Lower lobe of right lung (tissue), 2 donors: ENCODE data around the gene LDB2. TPM values are rescaled to one million over a fixed set of nuclear protein-coding genes. Genes with fewer than 3 reads are reported as not detected.

Source experiments
- ATAC-seq, 2 donors: fragments of 200-7000 bp; cut with Tn5 transposase; one replicate each; pipeline ENCODE4 v1.9.1; 2020 to 2022; ENCODE audit warnings: mild to moderate bottlenecking in 2 of 2, moderate library complexity in 2 of 2
- DNase-seq: peaks from one replicate; pipeline ENCODE4 v3.0.0-alpha.2; 2020
- H3K27ac ChIP-seq: fragments of 200-600 bp; one replicate; pipeline ENCODE4 v1.8.0; 2022
- H3K27me3 ChIP-seq: fragments of 200-600 bp; one replicate; pipeline ENCODE4 v1.8.0; 2022; ENCODE audit warnings: low read depth
- H3K36me3 ChIP-seq: fragments of 200-600 bp; one replicate; pipeline ENCODE4 v1.8.0; 2022; ENCODE audit warnings: mild to moderate bottlenecking
- H3K4me1 ChIP-seq: fragments of 200-600 bp; one replicate; pipeline ENCODE4 v1.8.0; 2022
- H3K4me3 ChIP-seq: fragments of 200-600 bp; one replicate; pipeline ENCODE4 v1.8.0; 2022; ENCODE audit warnings: mild to moderate bottlenecking
- H3K9me3 ChIP-seq: fragments of 200-600 bp; one replicate; pipeline ENCODE4 v1.8.0; 2022
- intact Hi-C: fragments of 100-400 bp; cut with DNase I; formaldehyde crosslinking; loops from one replicate; pipeline ENCODE4 v1.11.0; 2022
- total RNA-seq: library from RNA; stranded (reverse); fragmentation: NEBNext Ultra II Directional; extraction: Animal tissue kit (Norgen Biotek cat#: 25700); gene quantifications from one replicate; pipeline ENCODE4 v1.2.1, GENCODE V29; 2021
- TF ChIP-seq, protein P1 (sequence below): fragments of 200-600 bp; IDR thresholded peaks from one replicate; pipeline ENCODE4 v1.8.0; 2022; ENCODE audit warnings: antibody characterized with exemption, mild to moderate bottlenecking
- donor health status: DM: no; HTN: yes; CAD: no; lungs with severe emphysema.

The LDB2 gene
- total RNA-seq, 1 donor from 2014 or later = 113 TPM

DNA sequence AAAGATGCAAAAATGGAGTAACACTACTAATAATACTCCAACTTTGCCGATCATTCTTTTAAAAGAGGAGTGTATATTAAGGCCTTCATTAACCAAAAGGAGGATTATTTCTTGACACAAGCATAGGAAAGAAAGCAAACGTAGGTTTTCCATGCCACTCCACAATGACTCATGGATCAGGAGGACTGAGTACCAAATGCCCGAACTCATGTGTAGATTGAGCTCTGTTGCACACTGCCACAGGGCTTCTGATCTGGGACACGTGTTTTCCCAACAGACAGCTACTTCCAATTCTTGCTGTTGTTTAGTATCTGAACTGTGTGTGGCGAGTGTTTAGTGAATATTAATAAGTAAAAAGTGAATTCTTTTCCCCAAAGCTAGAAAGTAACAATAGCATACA, 131.2 kb downstream of the LDB2 start:
- Histone ChIP-seq H3K4me3 (no peak overlapping the region), H3K27ac (no peak overlapping the region)
- no peak for ATAC-seq

DNA sequence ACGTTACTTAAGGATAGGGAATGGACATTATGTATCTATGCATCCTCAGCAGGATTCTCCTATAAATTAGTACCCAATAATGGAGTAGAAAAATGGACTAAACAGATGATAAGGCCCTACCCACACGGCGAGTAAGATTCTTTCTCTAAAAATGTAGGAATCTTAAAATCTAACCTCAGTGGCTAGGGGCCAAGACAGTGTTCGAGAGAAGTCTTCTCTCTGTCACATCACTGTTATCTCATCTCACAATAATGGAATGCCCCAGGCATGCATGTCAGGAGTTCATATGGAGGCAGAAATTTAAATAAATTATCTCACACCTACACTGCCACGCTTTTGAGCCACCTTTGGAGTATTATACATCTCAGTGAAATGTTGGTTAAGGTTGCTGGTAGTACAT, 132.9 kb downstream of the LDB2 start:
- no peaks in the 10 kb centered on the region for H3K27me3 ChIP-seq
- H3K27ac ChIP-seq = no peak overlapping the region
- intact Hi-C loops = no loop called here
- H3K9me3 ChIP-seq = no peaks in the 10 kb centered on the region
- TF ChIP-seq, protein P1, sequence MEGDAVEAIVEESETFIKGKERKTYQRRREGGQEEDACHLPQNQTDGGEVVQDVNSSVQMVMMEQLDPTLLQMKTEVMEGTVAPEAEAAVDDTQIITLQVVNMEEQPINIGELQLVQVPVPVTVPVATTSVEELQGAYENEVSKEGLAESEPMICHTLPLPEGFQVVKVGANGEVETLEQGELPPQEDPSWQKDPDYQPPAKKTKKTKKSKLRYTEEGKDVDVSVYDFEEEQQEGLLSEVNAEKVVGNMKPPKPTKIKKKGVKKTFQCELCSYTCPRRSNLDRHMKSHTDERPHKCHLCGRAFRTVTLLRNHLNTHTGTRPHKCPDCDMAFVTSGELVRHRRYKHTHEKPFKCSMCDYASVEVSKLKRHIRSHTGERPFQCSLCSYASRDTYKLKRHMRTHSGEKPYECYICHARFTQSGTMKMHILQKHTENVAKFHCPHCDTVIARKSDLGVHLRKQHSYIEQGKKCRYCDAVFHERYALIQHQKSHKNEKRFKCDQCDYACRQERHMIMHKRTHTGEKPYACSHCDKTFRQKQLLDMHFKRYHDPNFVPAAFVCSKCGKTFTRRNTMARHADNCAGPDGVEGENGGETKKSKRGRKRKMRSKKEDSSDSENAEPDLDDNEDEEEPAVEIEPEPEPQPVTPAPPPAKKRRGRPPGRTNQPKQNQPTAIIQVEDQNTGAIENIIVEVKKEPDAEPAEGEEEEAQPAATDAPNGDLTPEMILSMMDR = no peak
- ATAC-seq = no peak
- H3K4me3 ChIP-seq = no peak overlapping the region
- H3K4me1 ChIP-seq = no peaks in the 10 kb centered on the region
- no peaks in the 10 kb centered on the region for H3K36me3 ChIP-seq
- DNase-seq = no peak

More for the DNA sequence above, 131.2 kb downstream of the LDB2 start:
- no peaks in the 10 kb centered on the region for H3K27me3 ChIP-seq
- no peaks in the 10 kb centered on the region for H3K36me3 ChIP-seq
- DNase-seq = no peak
- TF ChIP-seq, protein P1 = no peak
- no peaks in the 10 kb centered on the region for H3K9me3 ChIP-seq
- intact Hi-C loops = no loop called here
- no peaks in the 10 kb centered on the region for H3K4me1 ChIP-seq

- DNase-seq (no peak), ATAC-seq (no peak)
- H3K27me3 ChIP-seq = no peaks in the 10 kb centered on the region
- H3K27ac ChIP-seq = no peak overlapping the region
- no peak overlapping the region for H3K4me3 ChIP-seq
- TF ChIP-seq, protein P1 = peak; percentile 24
- H3K9me3 ChIP-seq = no peaks in the 10 kb centered on the region
- H3K4me1 ChIP-seq = no peaks in the 10 kb centered on the region
- H3K36me3 ChIP-seq = no peaks in the 10 kb centered on the region
- intact Hi-C loops = no loop called here
Observed at GRCh38 chr4:16764622-16765021, 133.8 kb downstream of the LDB2 start.

DNA sequence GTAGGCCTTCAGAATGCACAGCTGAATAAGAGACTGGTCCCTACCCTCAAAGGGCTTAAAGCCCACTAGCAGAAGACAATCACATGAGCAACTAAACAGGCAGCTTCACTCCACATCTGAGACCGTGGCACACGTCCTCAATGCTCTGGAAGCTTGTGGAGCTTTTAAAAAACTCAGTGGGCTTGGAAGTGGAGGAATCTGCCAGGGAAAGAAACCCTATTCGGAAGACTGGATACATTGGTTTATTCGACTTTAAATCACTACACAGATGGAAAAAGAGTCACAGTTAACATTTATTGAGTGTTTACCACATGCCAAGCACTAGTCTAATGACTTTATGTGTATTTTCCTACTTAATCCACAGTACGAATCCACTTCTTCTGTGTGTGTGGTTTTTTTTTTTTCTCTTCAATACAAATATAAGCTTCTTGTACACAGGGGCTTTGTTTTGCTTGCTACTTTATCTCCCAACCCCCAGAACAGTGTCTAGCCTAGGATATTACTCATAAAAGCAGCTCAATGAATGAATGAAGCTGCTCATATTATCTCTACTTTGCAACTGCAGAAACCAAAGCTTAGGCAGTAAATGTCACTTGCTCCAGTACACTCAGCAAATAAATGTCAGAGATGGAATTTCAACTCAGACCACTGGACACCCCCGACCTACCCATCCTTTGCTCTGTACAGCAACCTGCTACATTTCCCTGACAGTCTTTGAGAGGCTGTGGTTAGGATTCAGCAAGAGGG, 137.7 kb downstream of the LDB2 start:
- intact Hi-C loops = no loop called here
- Histone ChIP-seq H3K36me3 (no peaks in the 10 kb centered on the region), H3K9me3 (no peaks in the 10 kb centered on the region), H3K4me1 (no peaks in the 10 kb centered on the region), H3K27me3 (no peaks in the 10 kb centered on the region), H3K4me3 (no peak overlapping the region), H3K27ac (no peak overlapping the region)
- TF ChIP-seq, protein P1 = no peak
- DNase-seq (no peak), ATAC-seq (no peak)

DNA sequence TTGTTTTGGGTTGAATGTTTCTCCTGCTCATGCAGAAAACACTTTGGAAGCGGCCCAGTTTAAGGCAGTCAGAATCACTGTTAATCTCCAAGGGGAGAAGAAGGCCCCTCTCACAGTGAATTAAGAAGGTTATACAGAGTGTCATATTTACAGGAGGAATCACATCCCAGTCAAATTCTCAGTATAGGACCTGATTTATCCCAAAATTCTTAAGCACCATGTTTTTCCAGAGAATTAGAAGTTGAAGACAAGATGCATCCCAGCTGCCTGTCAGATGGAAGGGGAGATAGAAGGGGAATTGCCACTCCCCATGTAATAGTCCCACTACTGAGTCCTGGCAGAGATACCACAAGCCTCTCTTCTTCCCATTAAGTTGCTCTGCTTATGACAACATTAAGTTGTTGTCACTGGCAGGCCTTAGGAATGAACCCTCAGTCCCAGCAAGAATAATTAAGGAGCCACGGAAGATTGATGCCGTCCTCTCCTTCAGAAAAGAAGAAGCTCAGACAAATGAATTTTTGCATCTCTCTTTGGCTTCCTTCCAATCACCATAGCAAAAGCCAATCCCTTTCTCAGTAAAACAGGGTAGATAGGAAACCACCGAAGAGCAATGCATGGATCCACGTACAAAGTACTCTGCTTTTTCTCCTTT, 138.4 kb downstream of the LDB2 start:
- intact Hi-C loops = no loop called here

More for the DNA sequence above, 138.4 kb downstream of the LDB2 start:
- ATAC-seq = no peak
- DNase-seq = no peak
- TF ChIP-seq, protein P1 = no peak
- no peaks in the 10 kb centered on the region for H3K27me3 ChIP-seq
- H3K4me1 ChIP-seq = no peaks in the 10 kb centered on the region
- no peaks in the 10 kb centered on the region for H3K36me3 ChIP-seq
- H3K4me3 ChIP-seq = no peak overlapping the region
- no peak overlapping the region for H3K27ac ChIP-seq
- no peaks in the 10 kb centered on the region for H3K9me3 ChIP-seq
